ENCODE results near the gene AOPEP. TPM values are rescaled to one million over a fixed set of nuclear protein-coding genes. Genes with fewer than 3 reads are reported as not detected.

Gene AOPEP
- total and polyA plus RNA-seq, 8 donors = 73.9 to 407 (median 101) TPM

DNA sequence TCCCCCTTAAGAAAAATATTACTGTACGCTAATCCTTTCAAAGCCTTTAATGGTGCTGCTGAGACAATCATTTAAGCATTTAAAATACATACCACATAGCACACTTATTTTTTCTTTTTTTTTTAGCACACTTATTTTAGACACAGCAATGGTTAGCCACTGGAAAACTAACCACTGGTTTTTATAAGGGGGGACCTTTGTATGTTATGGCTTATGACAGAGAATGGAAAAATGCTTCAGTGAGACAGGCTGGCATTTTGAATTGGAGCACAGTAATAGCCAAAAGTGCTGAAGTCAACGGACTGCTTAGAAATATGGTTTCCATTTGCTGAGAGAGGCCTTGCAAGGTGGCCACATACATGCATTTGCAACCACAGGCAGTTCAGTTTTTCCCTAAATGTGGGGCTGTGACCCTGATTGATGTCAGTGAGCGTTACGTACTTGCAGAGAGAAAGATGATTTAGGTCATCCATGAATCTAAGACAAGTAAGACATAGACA, 28.5 kb downstream of the AOPEP start:
- Histone ChIP-seq H3K9me3 (peaks cover 0 to 4% (median under 1%) of the 10 kb centered on the region in 4 donors), H3K4me1 (no peaks in the 10 kb centered on the region), H3K4me3 (no peak overlapping the region), H3K27ac (no peak overlapping the region), H3K27me3 (no peaks in the 10 kb centered on the region), H3K36me3 (peaks cover 0 to 13% (median 7%) of the 10 kb centered on the region in 4 donors)
- no peak for TF ChIP-seq POLR2AphosphoS5 (IDR thresholded peaks at IDR 0.05)
- TF ChIP-seq POLR2A (IDR thresholded peaks at IDR 0.05) = no peak
- no peak for TF ChIP-seq EP300 (IDR thresholded peaks at IDR 0.05)
- intact Hi-C loops (cut with DNase I; ENCODE audit: low total_unique reads) = no loop called here
- no peak for DNase-seq
- WGBS, 5 donors = 89 to 97% (median 94%) methylated on average over 4 of the region's 4 CpGs

DNA sequence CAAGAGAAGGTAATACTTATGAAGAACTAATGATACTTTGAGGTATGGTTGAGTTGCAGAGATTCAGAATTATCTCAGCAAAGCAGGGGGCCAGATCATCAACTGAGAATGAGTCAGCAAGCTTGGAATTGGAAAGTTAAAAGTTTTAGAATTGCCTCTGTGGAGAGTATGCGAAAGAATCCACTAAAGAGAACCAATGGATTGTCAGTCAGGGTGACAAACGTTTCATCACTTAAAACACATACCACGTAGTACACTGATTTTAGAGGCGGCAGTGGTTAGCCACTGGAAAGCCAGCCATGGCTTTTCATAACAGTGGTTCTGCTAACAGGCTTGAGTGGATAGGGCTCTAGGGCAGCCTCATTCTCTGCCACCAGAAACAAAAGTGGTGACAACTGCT, 30.7 kb downstream of the AOPEP start:
- no peaks in the 10 kb centered on the region for H3K4me1 ChIP-seq
- no peak overlapping the region for H3K4me3 ChIP-seq
- H3K9me3 ChIP-seq = no peaks in the 10 kb centered on the region
- TF ChIP-seq EP300 (IDR thresholded peaks at IDR 0.05) = no peak
- no peak for TF ChIP-seq POLR2A (IDR thresholded peaks at IDR 0.05)
- TF ChIP-seq, protein P1, sequence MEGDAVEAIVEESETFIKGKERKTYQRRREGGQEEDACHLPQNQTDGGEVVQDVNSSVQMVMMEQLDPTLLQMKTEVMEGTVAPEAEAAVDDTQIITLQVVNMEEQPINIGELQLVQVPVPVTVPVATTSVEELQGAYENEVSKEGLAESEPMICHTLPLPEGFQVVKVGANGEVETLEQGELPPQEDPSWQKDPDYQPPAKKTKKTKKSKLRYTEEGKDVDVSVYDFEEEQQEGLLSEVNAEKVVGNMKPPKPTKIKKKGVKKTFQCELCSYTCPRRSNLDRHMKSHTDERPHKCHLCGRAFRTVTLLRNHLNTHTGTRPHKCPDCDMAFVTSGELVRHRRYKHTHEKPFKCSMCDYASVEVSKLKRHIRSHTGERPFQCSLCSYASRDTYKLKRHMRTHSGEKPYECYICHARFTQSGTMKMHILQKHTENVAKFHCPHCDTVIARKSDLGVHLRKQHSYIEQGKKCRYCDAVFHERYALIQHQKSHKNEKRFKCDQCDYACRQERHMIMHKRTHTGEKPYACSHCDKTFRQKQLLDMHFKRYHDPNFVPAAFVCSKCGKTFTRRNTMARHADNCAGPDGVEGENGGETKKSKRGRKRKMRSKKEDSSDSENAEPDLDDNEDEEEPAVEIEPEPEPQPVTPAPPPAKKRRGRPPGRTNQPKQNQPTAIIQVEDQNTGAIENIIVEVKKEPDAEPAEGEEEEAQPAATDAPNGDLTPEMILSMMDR (IDR thresholded peaks at IDR 0.05) = no peak
- no peak for TF ChIP-seq POLR2AphosphoS5 (IDR thresholded peaks at IDR 0.05)
- intact Hi-C loops (cut with DNase I; ENCODE audit: low total_unique reads) = no loop called here
- peaks cover 0 to 18% (median 16%) of the 10 kb centered on the region in 4 donors for H3K36me3 ChIP-seq
- no peak for DNase-seq
- no peaks in the 10 kb centered on the region for H3K27me3 ChIP-seq
- no peak overlapping the region for H3K27ac ChIP-seq
- 74 to 87% (median 84%) methylated on average over 4 of the region's 4 CpGs for WGBS, 5 donors

DNA sequence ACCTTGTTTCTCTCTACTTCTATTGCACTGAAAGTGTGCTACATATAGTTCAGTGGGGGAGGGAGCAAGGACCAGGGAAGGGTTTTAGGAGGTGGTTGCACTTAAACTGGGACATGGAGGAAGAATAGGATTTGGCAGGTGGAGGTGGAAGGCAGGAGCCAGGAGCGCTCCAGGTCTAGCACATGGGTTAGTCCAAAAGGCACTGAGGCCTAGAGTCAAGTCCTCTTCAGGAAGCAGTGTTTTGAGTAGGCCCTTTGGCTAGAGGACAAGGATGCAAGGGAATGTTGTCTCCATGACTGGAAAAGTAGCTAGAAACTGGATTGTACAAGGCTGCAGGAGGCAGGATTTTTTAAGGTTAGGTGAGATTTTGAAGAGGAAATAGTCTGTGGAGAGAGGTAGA, 31.5 kb downstream of the AOPEP start:
- 85 to 100% (median 98%) methylated on average over 1 of the region's 1 CpG for WGBS, 5 donors
- no peak overlapping the region for H3K4me3 ChIP-seq

DNA sequence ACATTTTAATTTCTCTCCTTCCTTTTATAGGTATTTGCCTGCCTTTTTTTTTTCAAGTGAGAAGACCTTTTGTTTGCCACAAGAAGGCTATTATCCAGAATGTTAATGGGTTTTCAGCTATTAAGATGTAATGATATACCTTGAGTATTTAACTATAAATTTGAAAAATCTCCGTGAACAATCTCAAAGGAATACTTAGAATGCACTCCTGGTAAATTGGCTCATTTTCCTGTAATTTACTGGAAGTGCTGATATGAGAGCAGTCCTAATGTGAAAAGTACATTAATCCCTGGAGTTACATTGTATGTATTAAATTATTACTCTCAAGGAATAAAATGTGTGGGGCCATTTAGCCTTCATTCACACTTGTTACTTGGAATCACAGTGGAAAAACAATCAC, 32.4 kb downstream of the AOPEP start:
- no peaks in the 10 kb centered on the region for H3K4me1 ChIP-seq
- no peak overlapping the region for H3K27ac ChIP-seq
- DNase-seq = no peak
- no peaks in the 10 kb centered on the region for H3K27me3 ChIP-seq
- no peak overlapping the region for H3K4me3 ChIP-seq
- peaks cover 0 to 18% (median 16%) of the 10 kb centered on the region in 4 donors for H3K36me3 ChIP-seq
- TF ChIP-seq EP300 (IDR thresholded peaks at IDR 0.05) (no peak), POLR2A (IDR thresholded peaks at IDR 0.05) (no peak)
- intact Hi-C loops (cut with DNase I; ENCODE audit: low total_unique reads) = no loop called here
- no peaks in the 10 kb centered on the region for H3K9me3 ChIP-seq
- 86 to 97% (median 89%) methylated on average over 1 of the region's 1 CpG for WGBS, 5 donors

More for the DNA sequence above, 31.5 kb downstream of the AOPEP start:
- Histone ChIP-seq H3K36me3 (peaks cover 0 to 18% (median 16%) of the 10 kb centered on the region in 4 donors), H3K9me3 (no peaks in the 10 kb centered on the region), H3K27me3 (no peaks in the 10 kb centered on the region), H3K27ac (no peak overlapping the region), H3K4me1 (no peaks in the 10 kb centered on the region)
- intact Hi-C loops (cut with DNase I; ENCODE audit: low total_unique reads) = no loop called here
- no peak for TF ChIP-seq EP300 (IDR thresholded peaks at IDR 0.05)
- TF ChIP-seq POLR2A (IDR thresholded peaks at IDR 0.05) = no peak
- TF ChIP-seq POLR2AphosphoS5 (IDR thresholded peaks at IDR 0.05) = no peak
- TF ChIP-seq, protein P1 (IDR thresholded peaks at IDR 0.05) = no peak
- DNase-seq = no peak

DNA sequence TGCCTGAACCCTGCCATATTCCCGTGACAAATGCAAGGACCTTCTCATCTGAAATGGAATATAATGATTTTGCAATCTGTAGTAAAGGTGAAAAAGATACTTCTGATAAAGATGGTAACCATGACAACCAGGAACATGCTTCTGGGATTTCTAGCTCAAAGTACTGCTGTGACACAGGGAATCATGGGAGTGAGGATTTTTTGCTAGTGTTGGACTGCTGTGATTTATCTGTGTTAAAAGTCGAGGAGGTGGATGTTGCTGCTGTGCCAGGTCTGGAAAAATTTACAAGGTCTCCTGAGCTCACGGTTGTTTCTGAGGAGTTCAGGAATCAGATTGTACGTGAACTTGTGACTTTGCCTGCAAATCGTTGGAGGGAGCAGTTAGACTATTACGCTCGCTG, 33.5 kb downstream of the AOPEP start:
- 83 to 90% (median 90%) methylated on average over 7 of the region's 7 CpGs for WGBS, 5 donors
- intact Hi-C loops (cut with DNase I; ENCODE audit: low total_unique reads) = no loop called here

More for the DNA sequence above, 33.5 kb downstream of the AOPEP start:
- no peak overlapping the region for H3K4me3 ChIP-seq
- no peak overlapping the region for H3K27ac ChIP-seq
- no peak for DNase-seq
- H3K4me1 ChIP-seq = no peaks in the 10 kb centered on the region
- H3K9me3 ChIP-seq = no peaks in the 10 kb centered on the region
- H3K27me3 ChIP-seq = no peaks in the 10 kb centered on the region
- TF ChIP-seq POLR2A (IDR thresholded peaks at IDR 0.05) (no peak), EP300 (IDR thresholded peaks at IDR 0.05) (no peak), POLR2AphosphoS5 (IDR thresholded peaks at IDR 0.05) (no peak)
- TF ChIP-seq, protein P1 (IDR thresholded peaks at IDR 0.05) = no peak
- H3K36me3 ChIP-seq = peaks cover 0 to 18% (median 16%) of the 10 kb centered on the region in 4 donors
